K562 (cell line): ENCODE measurements around the gene FBXW2. TPM values are rescaled to one million over a fixed set of nuclear protein-coding genes. Genes with fewer than 3 reads are reported as not detected.
A peak's percentile ranks its signal among the peaks of the same experiment; 100 is the strongest.

Experiments
- CHD7 ChIP-seq: fragments of 200-600 bp; sonication (generic); IDR thresholded peaks from one replicate; pipeline ENCODE4 v1.6.1; 2012; ENCODE audit warnings: mild to moderate bottlenecking, low read depth, low read length, inconsistent platforms
- HOMEZ ChIP-seq: fragments of 250-450 bp; sonication (Bioruptor Pico); IDR thresholded peaks from 2 replicates; pipeline ENCODE4 v1.4.0; 2020; ENCODE audit warnings: mild to moderate bottlenecking, moderate library complexity
- MBD1 ChIP-seq: fragments of 250-450 bp; sonication (Bioruptor Pico); IDR thresholded peaks from 2 replicates; pipeline ENCODE4 v1.8.0; 2022; ENCODE audit warnings: inconsistent platforms
- PRDM10 ChIP-seq: fragments of 450-650 bp; IDR thresholded peaks from 2 replicates; pipeline ENCODE4 v1.6.1; 2018; ENCODE audit not compliant: partially characterized antibody
- SMAD3 ChIP-seq: fragments of 450-650 bp; formaldehyde crosslinking; conservative IDR thresholded peaks from 2 replicates; pipeline ENCODE4 v1.4.0; 2020; ENCODE audit warnings: mild to moderate bottlenecking
- SMARCC2 ChIP-seq: fragments of 450-650 bp; IDR thresholded peaks from 2 replicates; pipeline ENCODE4 v1.6.1; 2017; ENCODE audit warnings: antibody characterized with exemption, moderate library complexity, mild to moderate bottlenecking, low read depth
- ZNF644 ChIP-seq: fragments of 200-800 bp; sonication (Bioruptor generic); IDR thresholded peaks from 2 replicates; pipeline ENCODE4 v1.6.1; 2016; ENCODE audit warnings: low read depth, missing genetic modification characterization, missing compliant biosample characterization
- ZNF699 ChIP-seq: fragments of 250-450 bp; sonication (Bioruptor Pico); IDR thresholded peaks from 2 replicates; pipeline ENCODE4 v1.8.0; 2021; ENCODE audit warnings: mild to moderate bottlenecking, moderate library complexity; ENCODE audit not compliant: insufficient replicate concordance
- ZNF77 ChIP-seq: fragments of 250-450 bp; sonication (Bioruptor Pico); IDR thresholded peaks from 2 replicates; pipeline ENCODE4 v1.5.0; 2020
- polyA plus RNA-seq, 8 experiments: library from polyadenylated mRNA; depleted of rRNA in 4 of 8; stranded (reverse) in 5 of 8; unstranded in 3 of 8; fragments of >200 nt; fragmentation: Nextera tagmentation in 2 of 8; fragmentation: Illumina TruSeq in 1 of 8; extraction: Ambion mirVana in 2 of 8; extraction: Trizol in 1 of 8; gene quantifications; 2 replicates each; pipeline versions ENCODE4 v1.2.1 to v1.2.3, GENCODE V29; 2011 to 2014; ENCODE audit warnings: inconsistent platforms in 1 of 8, missing spikeins in 1 of 8
- total RNA-seq, 7 experiments: library from RNA; depleted of rRNA in 6 of 7; stranded (reverse); fragments of >200 nt in 6 of 7; fragmentation: Illumina TruSeq in 2 of 7; extraction: Trizol in 2 of 7; gene quantifications; 2 replicates each; pipeline versions ENCODE4 v1.2.1 to v1.2.3, GENCODE V29; 2011 to 2021; ENCODE audit warnings: low replicate concordance in 1 of 7

Gene FBXW2
- total and polyA plus RNA-seq, 9 of the 15 experiments (the other 6 are each of a cell fraction or from before 2014, with no cell fraction given) = 2.5 to 57.8 (median 28.1) TPM

GRCh38 chr9:120714846-120715388, 78.3 kb downstream of the FBXW2 start (continued):
- TF ChIP-seq CHD7 (no peak), MBD1 (CRISPR knock-in tag) (no peak), HOMEZ (CRISPR knock-in tag) (0 out of 2 replicates have a peak, but pooled peaks have one; percentile 4), PRDM10 (no peak), SMARCC2 (no peak), ZNF699 (CRISPR knock-in tag) (no peak), ZNF644 (tag) (no peak), ZNF77 (CRISPR knock-in tag) (no peak), SMAD3 (CRISPR knock-in tag) (no peak)
